Upper lobe of left lung (tissue), 6 donors: ENCODE results near the gene CXCL16. TPM values are rescaled to one million over a fixed set of nuclear protein-coding genes. Genes with fewer than 3 reads are reported as not detected.
A peak's percentile ranks its signal among the peaks of the same experiment; 100 is the strongest.

Experiments
- ATAC-seq, 2 donors: fragments of 200-7000 bp; cut with Tn5 transposase; one replicate each; pipeline ENCODE4 v1.9.1; 2022; ENCODE audit warnings: mild to moderate bottlenecking in 2 of 2, moderate library complexity in 2 of 2; ENCODE audit not compliant: low FRiP score in 2 of 2
- DNase-seq, 2 donors: peaks; one replicate each; pipeline ENCODE4 v3.0.0-alpha.2; 2019 to 2020
- H3K27ac ChIP-seq, 4 donors: fragments of 200-600 bp; sonication (generic); one replicate each; pipeline ENCODE4 v1.5.1; 2016 to 2019
- H3K27me3 ChIP-seq, 4 donors: fragments of 200-600 bp; sonication (generic); one replicate each; pipeline ENCODE4 v1.5.1; 2017 to 2019
- H3K36me3 ChIP-seq, 4 donors: fragments of 200-600 bp; sonication (generic); one replicate each; pipeline ENCODE4 v1.5.1; 2016 to 2019
- H3K4me1 ChIP-seq, 4 donors: fragments of 200-600 bp; sonication (generic); one replicate each; pipeline ENCODE4 v1.5.1; 2018 to 2019
- H3K4me3 ChIP-seq, 4 donors: fragments of 200-600 bp; sonication (generic); one replicate each; pipeline ENCODE4 v1.5.1; 2017 to 2019; ENCODE audit warnings: mild to moderate bottlenecking in 2 of 4, moderate library complexity in 1 of 4
- H3K9me3 ChIP-seq, 4 donors: fragments of 200-600 bp; sonication (generic); one replicate each; pipeline ENCODE4 v1.5.1; 2018 to 2019
- EP300 ChIP-seq, 4 donors: sonication (generic); formaldehyde crosslinking; IDR thresholded peaks; one replicate each; pipeline ENCODE4 v1.5.1; 2017; ENCODE audit warnings: antibody characterized with exemption in 4 of 4, control low read depth in 2 of 4
- POLR2A ChIP-seq, 4 donors: fragments of 450-650 bp; IDR thresholded peaks; one replicate each; pipeline ENCODE4 v1.5.1; 2016 to 2017; ENCODE audit warnings: antibody characterized with exemption in 4 of 4, mild to moderate bottlenecking in 2 of 4
- POLR2AphosphoS5 ChIP-seq, 2 donors: sonication (generic); formaldehyde crosslinking; IDR thresholded peaks; one replicate each; pipeline ENCODE4 v1.5.1; 2017; ENCODE audit warnings: antibody characterized with exemption in 2 of 2
- WGBS, 2 donors: methylation state at CpG; one replicate each; pipeline ENCODE4 v1.1.5; 2017 to 2018; 5-methylcytosine and 5-hydroxymethylcytosine counted together
- total RNA-seq, 6 donors: library from RNA; depleted of rRNA in 4 of 6; stranded (reverse); fragments of >200 nt in 4 of 6; gene quantifications; one replicate each; pipeline versions ENCODE4 v1.1.0 to v1.2.1, GENCODE V29; 2016 to 2021
- TF ChIP-seq, protein P1 (sequence below), 6 experiments: fragments of 450-650 bp in 4 of 6; fragments of 200-600 bp in 2 of 6; sonication (generic) in 2 of 6; IDR thresholded peaks; one replicate each; pipeline ENCODE4 v1.5.1; 2016 to 2019; ENCODE audit warnings: antibody characterized with exemption in 6 of 6
- donor health status: DM: no; HTN: no; CAD: no; lungs with moderate emphysema.
- donor health status: DM: no; HTN: yes; CAD: no; lungs with severe emphysema.

The CXCL16 gene
- total RNA-seq, 6 donors from 2014 or later = 62.9 to 281 (median 122) TPM

DNA sequence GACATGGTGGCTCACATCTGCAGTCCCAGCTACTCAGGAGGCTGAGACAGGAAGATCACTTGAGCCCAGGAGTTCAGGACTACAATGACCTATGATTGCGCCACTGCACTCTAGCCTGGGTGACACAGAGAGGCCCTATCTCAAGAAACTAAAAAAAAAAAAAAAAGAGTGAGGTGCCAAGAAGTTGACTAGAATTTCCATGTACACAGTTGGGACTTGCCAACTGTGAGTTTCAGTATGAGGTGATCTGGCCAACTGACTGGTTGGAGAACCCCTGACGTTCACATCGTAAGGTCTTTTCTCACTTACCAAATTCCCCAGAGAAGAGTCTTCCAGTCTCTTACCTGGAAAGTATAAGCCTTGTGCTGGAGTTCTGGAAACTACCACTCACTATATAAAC, 11.6 kb downstream of the CXCL16 start:
- Histone ChIP-seq H3K4me3 (no peak overlapping the region), H3K27me3 (no peaks in the 10 kb centered on the region), H3K9me3 (no peaks in the 10 kb centered on the region), H3K36me3 (peaks cover 0 to 8% (median 2%) of the 10 kb centered on the region in 4 donors), H3K4me1 (peaks cover 13 to 23% (median 21%) of the 10 kb centered on the region in 4 donors), H3K27ac (peak overlapping the region in 3 of 4 donors; percentile 38 to 70 (median 64))
- ATAC-seq = no peak
- peak in 1 of 2 donors; percentile 90 for DNase-seq
- WGBS, 2 donors = 48 to 73% methylated on average over 2 to 3 of the region's 3 CpGs
- no peak for TF ChIP-seq EP300 (IDR thresholded peaks at IDR 0.05)
- peak in 1 of 2 donors; percentile 37 for TF ChIP-seq POLR2AphosphoS5 (IDR thresholded peaks at IDR 0.05)
- TF ChIP-seq, protein P1, sequence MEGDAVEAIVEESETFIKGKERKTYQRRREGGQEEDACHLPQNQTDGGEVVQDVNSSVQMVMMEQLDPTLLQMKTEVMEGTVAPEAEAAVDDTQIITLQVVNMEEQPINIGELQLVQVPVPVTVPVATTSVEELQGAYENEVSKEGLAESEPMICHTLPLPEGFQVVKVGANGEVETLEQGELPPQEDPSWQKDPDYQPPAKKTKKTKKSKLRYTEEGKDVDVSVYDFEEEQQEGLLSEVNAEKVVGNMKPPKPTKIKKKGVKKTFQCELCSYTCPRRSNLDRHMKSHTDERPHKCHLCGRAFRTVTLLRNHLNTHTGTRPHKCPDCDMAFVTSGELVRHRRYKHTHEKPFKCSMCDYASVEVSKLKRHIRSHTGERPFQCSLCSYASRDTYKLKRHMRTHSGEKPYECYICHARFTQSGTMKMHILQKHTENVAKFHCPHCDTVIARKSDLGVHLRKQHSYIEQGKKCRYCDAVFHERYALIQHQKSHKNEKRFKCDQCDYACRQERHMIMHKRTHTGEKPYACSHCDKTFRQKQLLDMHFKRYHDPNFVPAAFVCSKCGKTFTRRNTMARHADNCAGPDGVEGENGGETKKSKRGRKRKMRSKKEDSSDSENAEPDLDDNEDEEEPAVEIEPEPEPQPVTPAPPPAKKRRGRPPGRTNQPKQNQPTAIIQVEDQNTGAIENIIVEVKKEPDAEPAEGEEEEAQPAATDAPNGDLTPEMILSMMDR (IDR thresholded peaks at IDR 0.05) = no peak
- no peak for TF ChIP-seq POLR2A (IDR thresholded peaks at IDR 0.05)

DNA sequence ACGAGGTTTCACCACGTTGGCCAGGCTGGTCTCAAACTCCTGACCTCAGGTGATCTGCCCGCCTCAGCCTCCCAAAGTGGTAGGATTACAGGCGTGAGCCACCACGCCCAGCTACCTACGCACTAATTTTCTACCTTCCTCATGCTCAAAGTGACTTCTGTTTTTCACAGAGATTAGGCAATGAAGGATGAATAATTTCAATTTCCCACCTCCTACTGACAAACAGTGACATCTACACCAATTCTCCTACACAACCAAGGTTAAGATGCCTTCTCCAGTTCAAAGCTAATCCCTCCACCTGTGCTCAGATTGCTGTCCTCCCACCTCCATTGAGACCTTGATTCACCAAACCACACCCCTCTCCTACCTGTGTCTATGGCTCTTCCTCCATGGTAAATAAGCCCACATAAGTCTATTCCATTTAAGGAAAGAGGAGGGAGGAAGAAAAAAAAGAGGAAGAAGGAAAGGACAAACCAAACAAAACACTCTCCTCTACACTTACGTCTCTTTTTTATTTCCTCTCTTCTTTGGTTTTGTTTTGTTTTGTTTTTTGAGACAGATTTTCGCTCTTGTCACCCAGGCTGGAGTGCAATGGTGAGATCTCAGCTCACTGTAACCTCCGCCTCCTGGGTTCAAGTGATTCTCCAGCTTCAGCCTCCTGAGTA, 13.9 kb downstream of the CXCL16 start:
- no peak overlapping the region for H3K4me3 ChIP-seq
- DNase-seq (no peak), ATAC-seq (peak in 1 of 2 donors; percentile 46)
- peak in 1 of 2 donors; percentile 46 for TF ChIP-seq POLR2AphosphoS5 (IDR thresholded peaks at IDR 0.05)
- TF ChIP-seq EP300 (IDR thresholded peaks at IDR 0.05) = no peak
- TF ChIP-seq POLR2A (IDR thresholded peaks at IDR 0.05) = no peak
- 69 to 74% methylated on average over 9 of the region's 9 CpGs for WGBS, 2 donors
- H3K4me1 ChIP-seq = peaks cover 3 to 20% (median 12%) of the 10 kb centered on the region in 4 donors
- no peaks in the 10 kb centered on the region for H3K27me3 ChIP-seq
- H3K27ac ChIP-seq = peak overlapping the region; percentile 72 to 81 (median 74)
- H3K9me3 ChIP-seq = no peaks in the 10 kb centered on the region
- no peaks in the 10 kb centered on the region for H3K36me3 ChIP-seq

DNA sequence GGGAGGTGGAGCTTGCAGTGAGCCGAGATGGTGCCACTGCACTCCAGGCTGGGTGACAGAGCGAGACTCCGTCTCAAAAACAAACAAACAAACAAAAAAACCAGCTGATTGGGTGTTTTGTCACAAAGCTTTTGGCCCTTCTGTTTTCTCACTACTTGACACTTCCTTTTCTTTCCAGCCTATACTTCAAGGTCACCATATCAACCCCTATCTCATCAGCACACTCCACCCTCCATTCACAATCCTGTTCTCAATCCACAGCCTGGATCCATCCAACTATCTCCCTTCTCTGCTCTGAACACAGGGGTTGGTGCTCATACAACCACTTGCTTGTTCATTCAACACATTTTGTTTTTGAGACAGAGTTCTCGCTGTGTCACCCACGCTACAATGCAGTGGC, 15.1 kb downstream of the CXCL16 start:
- no peak for ATAC-seq
- DNase-seq = no peak
- WGBS, 2 donors = 84 to 92% methylated on average over 5 of the region's 5 CpGs
- TF ChIP-seq POLR2AphosphoS5 (IDR thresholded peaks at IDR 0.05) = no peak
- no peak for TF ChIP-seq EP300 (IDR thresholded peaks at IDR 0.05)
- TF ChIP-seq, protein P1 (IDR thresholded peaks at IDR 0.05) = no peak
- no peak for TF ChIP-seq POLR2A (IDR thresholded peaks at IDR 0.05)
- Histone ChIP-seq H3K4me1 (peaks cover 0 to 15% (median 7%) of the 10 kb centered on the region in 4 donors), H3K9me3 (no peaks in the 10 kb centered on the region), H3K4me3 (no peak overlapping the region), H3K27me3 (no peaks in the 10 kb centered on the region), H3K36me3 (peaks cover 0 to 10% (median 7%) of the 10 kb centered on the region in 4 donors), H3K27ac (peak overlapping the region in 2 of 4 donors; percentile 75 to 81)

DNA sequence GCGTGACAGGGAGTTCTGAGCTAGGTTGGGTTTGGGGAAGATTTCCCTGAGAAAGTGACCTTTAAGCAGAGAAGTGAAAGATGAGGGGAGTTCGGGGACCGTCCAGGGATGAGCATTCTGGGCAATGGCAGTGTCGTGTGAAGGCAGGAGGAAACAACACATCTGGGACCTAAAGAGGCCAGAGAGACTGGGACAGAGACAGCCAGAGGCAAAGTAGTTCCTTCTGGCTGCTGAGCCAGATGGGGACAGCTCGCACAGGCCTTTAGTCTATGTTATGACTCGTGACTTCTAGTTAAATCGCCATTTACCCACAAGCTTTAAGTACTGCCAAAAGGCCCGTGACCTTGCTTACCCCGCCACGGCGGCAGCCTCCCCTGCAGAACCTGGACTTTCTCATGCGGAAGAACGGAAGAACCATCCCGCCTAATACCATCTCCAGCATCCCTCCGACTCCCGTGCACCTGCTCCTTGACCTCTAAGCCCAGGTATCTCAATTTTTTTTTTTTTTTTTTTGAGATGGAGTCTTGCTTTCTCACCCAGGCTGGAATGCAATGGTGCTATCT, 17.0 kb downstream of the CXCL16 start:
- 89% methylated on average over 16 of the region's 16 CpGs for WGBS, 2 donors
- TF ChIP-seq POLR2AphosphoS5 (IDR thresholded peaks at IDR 0.05) (no peak), POLR2A (IDR thresholded peaks at IDR 0.05) (no peak), EP300 (IDR thresholded peaks at IDR 0.05) (no peak)
- TF ChIP-seq, protein P1 (IDR thresholded peaks at IDR 0.05) = no peak
- Histone ChIP-seq H3K9me3 (no peaks in the 10 kb centered on the region), H3K36me3 (peaks cover 0 to 29% (median 22%) of the 10 kb centered on the region in 4 donors), H3K27ac (peak overlapping the region in 2 of 4 donors; percentile 75 to 80), H3K27me3 (no peaks in the 10 kb centered on the region), H3K4me3 (no peak overlapping the region), H3K4me1 (peaks cover 0 to 13% (median 7%) of the 10 kb centered on the region in 4 donors)
- peak in 1 of 2 donors; percentile 51 for DNase-seq
- ATAC-seq = no peak
